Central memory CD4-positive, alpha-beta T cell (primary cell): ENCODE data around the gene CTDSPL.

Experiments
- DNase-seq: peaks from one replicate; pipeline ENCODE4 v3.0.0; 2022

The CTDSPL gene

DNA sequence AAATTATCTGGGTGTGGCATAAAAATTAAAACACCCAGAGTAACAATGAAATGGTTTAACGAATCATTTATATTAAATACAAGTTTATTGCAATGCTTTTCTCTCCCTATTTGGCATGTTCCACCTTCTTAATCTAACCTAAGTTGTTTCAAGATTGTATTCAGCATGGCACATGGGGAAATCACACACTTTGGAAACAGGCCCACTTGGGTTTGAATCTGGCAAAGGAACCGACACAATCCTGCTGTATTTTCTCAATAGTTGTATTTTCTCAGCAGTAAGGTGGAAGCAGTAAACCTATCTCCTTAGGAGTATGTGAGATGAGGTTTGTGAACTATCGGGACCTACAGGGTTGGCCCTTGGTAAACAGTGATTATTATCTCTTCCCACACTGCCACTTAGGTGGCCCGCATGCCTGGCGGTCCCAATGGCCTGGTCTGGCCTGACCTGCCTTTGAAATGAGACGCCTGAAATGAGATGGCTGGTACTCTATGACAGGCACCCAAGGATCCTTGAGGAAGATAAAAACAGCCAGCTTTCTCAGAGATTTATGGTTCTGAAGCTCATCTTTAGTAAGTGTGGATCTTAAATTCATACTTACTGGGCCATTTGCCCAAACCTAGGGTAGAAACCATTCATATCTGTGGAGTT lies 83.6 kb downstream of the CTDSPL start:
- DNase-seq = no peak

DNA sequence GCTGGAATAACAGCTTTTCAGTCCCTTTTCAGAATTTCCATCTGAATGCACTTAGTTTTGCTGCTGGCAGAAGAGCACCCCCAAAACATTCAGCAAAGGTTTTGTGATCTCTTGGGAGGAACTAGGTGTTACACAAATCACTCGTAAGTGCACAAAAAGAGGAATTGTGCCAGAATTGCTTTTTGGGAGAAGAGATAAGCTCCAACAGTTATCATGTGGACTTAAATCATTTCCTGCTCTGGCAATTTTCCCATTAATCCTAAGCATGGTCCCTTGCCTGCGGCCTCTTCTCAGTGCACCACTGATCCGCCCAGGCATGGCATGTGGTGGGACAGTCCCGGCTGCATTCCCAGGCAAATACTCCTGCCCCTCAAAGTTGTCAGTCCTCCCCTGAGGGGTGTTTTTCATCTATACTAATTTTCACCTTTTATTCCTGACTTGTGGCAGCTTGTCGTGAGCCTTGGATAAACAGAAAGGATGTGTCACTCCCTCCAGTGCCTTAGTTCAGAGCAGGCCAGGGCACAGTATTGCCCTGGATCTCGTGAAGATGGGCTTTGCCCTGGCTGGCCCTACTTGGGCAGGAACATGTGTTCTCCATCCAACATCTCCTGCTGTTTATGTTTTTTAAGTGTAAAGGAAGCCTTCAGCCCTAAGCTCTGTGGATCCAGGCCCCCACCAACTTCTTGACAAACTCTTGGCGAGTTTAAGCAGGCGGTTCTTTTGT lies 84.3 kb downstream of the CTDSPL start:
- DNase-seq = no peak

DNA sequence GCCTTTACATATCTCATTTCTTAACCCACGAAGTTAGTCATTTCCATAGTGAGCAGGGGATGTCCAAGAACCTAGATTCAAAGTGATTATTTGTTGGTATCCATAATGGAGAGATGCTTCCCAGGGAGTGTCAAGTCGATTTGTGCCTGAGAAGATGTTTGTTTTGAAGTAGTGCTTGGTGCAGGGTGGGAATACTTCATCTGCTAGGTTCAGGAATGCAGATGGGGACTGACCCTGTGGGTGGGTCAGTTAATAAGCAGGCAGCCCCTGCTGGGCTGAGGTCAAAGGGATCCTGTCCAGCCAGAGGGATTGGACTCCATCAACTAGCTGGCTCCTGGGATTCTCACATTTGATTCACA lies 84.8 kb downstream of the CTDSPL start:
- DNase-seq = no peak

DNA sequence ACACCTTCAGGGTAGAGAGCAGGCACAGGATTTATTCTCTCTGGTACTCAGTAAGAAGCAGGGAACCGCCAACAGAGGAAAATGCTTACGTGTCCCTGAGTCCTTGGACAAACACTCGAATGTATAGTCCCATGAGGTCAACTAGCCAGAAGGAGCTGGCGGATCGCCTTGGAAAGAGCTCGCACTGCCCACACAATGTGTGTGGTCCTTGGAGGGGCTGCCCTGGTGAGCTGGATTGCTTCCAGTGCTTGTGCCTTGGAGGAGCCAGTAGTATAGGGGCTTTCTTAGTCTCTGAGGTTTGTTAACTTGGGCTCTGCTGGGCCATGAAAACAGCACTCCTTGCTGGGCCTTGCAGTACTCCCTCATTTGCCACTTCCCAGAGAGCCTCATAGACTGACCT lies 88.2 kb downstream of the CTDSPL start:
- no peak for DNase-seq

DNA sequence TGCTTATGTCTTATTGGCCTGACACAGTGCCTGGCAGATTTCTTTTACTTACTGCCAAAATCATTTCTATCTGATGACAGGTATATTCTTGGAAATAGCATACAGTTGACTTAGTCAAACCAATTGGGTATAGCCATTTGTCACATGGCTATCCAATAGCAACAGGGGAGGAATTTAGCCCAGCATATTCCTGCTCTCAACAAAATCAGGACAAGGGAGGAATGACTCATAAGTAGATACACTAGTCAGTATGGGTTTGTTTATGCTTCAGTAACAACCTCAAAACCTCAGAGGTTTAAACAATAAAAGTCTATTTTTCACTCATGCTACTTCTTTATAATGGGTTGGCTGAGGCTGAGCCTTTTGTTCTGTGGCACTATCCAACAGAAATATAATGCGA lies 90.9 kb downstream of the CTDSPL start:
- no peak for DNase-seq

DNA sequence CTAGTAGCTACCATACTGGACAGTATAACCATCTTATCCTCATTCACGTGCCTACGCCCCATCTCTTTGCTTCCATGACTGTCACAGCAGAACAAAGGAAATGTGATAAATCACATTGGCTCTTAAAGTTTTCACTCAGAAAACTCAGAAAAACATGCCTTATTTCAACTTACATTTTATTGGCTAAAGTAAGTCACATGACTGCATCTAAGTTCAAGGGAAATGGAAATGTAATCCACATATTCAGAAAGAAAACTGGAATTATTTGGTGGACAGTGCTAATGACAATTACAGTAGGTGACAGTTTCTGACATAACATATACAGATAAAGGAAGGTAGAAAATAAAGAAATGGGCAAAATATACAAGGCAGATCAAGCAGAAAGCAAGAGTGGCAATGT lies 91.5 kb downstream of the CTDSPL start:
- no peak for DNase-seq

DNA sequence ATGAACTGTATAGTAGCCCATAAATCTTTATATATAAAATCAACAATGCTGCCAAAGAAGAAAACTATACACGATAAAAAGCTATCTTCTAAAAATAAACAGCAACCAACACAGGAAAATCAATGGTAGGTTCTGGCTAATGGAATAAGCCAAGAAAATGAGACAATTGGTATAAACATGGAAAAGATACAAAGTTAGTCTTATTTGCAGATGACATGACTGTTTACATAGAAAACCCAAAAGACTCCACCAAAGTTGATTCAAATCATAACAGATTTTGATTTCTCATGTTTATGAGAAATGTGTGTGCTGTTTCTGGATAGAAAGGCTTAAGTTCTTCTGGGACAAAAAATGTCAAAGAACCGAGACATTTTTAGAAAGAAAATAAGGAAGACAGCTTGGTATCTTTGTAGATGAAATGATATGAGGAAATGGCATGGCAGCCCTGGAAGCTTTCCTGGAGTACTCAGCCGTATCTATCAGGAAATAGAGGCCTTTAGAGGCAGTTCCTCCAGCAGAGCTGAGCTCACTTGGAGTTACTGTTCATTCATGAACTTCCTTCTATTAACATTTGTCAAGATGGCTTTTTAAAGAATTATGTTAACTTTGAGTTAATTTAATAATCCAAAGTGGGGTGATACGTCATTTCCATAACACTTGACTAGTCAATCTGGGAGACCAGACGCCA lies 92.2 kb downstream of the CTDSPL start:
- no peak for DNase-seq

DNA sequence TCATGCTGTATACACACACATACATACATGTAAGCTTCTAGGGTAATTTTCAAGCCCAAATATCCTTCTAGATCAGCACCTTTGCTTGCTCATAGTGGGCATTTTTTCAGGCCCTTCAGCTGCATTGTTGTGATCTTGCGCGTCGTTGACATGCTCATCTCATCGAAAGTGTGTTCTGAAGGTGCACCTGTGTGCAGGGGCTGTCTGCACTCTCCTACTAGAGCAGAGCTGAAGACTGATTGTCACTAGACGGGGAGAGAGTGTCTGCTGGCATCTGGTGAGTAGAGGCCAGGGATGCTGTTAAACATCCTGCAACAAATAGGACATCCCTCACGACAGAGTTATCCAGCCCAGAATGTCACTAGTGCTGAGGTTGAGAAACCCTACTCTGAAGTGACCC lies 93.2 kb downstream of the CTDSPL start:
- no peak for DNase-seq

DNA sequence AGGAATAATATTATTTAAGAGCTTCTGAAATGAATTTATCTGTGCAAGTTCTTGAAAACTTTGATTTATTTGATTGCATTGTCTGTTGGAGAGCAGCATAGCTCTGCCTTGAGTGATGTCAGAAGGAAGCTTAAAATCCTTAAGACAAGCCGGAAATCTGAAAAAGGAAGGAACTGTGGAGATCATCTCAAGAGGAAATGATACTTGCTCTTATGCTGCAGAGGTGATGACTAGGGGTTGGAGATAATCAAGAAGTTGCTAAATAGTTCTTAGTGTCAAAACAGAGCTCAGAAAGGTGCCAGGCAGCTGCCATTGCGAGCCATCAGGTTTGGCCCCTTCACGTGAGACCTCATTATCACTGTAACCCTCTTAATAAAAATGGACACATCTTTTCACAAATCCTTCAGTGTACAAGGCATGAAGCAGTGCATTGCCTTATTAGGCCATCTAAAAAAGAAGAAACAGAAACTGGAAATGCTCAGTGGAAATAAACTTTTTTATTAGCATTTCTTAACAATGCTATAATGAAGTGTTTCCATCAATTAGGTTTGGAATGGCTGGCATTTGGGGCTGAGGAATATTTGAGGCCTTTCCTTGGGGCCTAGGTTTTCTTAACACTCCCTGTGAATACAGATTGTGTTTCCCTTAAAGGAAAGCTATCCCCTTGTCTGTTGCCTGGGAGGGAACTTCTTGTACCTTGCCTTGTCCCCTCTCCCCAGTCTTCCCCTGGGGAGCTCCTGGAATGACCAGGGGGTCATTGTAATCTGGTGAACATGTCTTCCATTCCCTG lies 94.4 kb downstream of the CTDSPL start:
- no peak for DNase-seq

DNA sequence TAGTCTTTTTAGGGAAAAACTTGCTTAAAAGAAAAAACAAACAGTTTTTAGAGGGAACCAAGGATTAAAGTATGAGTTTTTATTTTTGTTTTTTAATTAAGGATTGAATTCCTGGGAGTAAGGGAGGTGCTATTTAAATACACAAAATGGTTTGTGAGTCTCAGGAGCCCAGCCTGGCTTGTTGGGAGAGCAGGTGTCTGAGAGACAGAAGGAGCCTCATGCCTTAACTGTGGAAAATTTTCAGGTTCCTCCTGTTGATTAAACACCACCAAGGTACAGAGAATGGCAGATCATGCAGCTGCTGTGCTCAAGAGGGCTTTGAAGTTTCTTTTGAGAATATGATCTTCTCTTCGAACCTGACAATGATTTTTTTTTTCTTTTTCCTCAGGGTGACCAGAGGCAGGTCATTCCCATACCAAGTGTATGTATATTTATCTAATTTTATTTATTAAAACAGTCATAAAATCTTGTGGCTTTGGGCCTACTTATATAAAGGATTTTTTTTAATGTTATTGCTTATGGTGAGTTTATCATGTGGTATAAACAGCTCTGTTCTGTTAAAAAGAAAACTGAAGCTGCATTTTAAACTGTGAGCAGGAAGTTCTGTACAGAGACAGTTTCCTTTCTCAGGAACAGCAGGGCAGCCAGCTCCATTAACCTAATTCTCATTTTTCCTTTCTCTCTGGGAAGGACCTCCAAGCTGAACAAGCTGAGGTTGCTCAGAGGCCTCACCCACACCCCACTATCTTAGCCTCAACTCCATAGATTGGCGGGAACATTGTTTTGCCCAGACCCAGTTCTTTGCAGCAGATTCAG lies 95.3 kb downstream of the CTDSPL start:
- no peak for DNase-seq

DNA sequence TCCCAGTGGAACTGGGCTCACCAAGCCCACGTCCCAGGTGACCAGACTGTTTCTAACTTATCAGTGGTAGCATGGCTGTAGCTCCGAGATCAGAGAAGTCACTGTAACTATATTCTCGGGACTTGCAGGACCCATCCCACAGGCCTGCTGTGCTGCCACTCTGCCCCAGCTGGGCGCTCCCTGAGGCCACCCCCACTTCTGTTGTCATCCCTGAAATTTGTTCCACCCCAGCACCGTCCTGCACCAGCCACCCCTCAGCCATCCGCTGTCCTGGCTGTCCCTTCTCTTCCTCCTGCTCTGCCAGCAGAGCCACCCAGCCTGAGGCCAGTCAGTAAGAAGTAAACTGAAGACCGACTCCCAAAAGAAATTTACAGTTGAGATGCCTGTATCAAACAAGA lies 95.9 kb downstream of the CTDSPL start:
- DNase-seq = no peak

DNA sequence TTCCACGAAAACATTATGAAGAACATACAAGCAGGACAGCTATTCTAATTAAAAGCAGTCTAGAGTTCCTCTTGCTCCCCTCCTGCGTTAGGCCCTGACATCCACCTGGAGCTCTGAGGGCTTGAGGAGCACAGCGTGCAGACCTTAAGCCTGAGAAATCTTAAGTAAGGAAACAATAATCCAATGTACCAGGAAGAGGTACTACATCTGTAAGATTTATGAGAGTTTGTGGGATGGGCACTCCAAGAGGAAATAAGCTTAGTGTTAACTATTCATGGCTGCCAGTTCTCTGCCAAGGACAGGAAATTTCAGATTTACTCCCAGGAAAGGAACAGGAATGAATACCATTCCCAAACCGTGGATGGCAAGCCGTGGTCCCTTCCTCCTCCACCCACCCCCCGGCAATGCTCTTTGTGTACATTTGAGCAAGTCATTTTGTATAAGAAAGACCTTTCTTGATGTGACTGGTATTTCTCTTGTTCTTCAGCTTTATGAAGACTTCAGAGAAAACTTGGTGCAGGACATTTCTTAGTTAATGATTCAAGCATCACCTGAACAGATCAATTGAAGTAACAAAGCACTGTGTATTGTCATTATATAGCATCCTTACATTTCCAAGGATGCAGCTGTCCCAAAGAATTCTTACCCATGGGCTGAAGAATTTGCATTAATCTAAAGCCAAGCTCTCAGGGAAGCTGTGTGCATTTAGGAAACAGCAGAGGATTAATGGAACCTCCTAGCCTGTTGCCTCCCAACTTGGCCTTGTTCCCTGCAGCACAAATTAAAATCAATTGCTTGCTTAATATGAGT lies 100.1 kb downstream of the CTDSPL start:
- DNase-seq = no peak

DNA sequence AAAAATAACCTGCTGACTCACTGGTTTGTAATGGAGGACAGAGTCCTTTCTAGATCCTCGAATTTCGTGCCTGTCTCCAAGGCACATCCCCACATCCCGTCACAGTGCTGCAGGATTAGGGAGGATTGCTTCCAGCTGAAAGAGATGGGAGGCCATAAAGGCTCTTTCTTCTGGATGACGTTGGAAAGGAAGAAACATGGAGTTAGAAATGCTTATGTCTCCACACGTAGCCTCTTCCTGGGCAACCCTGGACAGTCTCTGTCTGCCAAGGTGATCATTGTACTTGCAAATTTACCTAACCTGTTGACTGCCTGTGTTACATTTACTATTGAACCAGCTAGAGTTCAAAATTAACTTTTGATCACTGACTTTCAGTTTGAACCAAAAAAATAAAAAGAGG lies 101.3 kb downstream of the CTDSPL start:
- DNase-seq = no peak

DNA sequence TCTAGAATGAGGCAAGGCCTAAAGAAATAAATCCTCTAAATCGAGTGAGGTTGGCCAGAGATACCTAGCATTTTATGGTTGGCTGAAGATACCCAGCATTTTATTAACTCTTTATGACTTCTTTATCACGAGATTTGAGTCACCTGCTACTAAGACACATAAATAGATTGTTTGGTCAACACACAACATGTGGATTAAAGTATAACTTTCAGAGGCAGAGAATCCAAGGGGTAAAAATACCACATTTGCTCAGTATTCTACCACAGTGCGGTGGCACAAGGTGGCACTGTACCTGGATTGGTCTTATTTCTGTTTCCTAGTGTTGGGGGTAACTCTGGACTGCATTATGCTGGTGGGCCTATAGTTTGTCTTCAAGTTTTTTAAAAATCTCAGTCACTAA lies 102.0 kb downstream of the CTDSPL start:
- no peak for DNase-seq

DNA sequence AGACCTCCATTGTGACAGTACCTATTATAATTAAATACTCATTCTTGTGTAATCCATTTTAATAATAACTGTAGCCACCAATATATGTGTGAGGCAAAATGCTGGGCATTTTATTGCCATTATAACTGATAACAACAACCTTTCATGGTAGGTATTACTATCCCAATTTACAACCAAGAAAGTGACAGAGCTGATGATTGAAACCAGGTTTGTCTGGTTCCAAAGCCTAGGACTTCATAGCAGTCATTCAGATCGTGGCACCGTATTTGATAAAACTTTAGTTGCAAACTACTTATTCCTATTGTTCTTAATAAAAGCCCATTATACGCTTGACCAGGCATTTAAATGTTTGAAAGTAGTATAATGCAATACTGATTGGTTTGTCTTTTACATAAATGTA lies 102.5 kb downstream of the CTDSPL start:
- DNase-seq = no peak

DNA sequence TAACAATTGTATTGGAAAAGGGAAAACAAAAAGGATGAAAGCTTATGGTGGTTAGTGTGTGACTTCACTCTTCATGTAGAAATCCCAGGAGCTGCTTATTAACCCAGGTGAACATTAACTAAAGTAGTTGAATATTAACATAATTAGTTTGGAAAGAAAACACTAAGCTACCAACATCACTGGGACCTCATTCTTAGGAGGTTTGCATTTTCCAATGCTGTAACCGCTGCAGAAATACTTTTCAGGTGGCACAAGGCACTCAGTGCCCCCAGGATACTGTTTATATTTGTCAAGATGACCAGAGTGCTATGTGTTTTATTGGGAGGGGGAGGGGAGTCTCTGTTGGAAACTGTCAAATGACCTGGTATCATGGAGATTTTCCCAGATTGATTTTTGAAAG lies 103.0 kb downstream of the CTDSPL start:
- no peak for DNase-seq

DNA sequence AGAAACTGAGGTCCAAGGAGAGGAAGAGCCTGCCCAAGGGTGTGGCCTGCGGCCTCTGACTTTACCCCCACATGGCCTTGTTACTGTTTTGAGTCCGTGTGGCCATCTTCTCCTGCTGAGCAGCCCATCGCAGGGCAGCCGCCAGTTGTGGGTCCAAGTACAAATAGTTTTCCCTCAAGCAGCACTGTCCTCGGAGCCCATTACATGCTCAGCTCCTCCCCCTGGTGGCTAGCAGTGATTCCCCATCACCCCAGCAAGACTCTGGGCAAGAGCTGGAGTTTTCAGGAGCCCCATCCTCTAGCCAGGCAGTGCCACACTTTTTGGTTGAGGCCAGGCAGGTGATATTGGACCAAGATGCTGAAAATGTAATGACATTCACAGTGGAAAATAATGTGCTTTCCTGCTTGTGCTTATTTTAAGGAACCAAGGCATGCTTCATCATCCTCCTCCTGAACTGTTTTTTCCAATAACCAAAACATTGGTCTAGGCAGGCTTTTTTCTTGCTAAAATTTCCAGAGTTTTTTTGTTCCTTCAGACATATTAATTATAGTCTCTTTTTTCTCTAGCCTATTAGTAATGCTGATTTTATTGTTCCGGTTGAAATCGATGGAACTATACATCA lies 105.7 kb downstream of the CTDSPL start:
- DNase-seq = peak; percentile 22

DNA sequence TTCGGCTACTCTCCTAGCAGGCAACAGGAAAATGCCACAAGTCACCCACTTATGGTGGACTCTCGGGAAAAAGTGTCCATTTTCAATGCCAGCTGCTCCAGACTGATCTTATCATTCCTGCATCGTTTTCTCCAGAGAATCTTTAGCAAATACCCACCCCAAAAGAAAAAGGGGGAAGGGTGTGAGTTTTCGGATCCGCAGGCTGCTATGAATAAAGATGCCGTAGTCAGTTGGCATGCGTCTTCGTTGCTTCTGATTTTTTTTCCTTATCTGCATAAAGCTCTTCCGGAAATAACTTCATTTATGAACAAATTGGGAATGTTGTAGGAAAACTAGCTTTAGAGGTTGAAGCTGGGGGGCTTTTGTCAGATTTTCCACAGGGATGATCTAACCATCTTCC lies 106.5 kb downstream of the CTDSPL start:
- DNase-seq = no peak

DNA sequence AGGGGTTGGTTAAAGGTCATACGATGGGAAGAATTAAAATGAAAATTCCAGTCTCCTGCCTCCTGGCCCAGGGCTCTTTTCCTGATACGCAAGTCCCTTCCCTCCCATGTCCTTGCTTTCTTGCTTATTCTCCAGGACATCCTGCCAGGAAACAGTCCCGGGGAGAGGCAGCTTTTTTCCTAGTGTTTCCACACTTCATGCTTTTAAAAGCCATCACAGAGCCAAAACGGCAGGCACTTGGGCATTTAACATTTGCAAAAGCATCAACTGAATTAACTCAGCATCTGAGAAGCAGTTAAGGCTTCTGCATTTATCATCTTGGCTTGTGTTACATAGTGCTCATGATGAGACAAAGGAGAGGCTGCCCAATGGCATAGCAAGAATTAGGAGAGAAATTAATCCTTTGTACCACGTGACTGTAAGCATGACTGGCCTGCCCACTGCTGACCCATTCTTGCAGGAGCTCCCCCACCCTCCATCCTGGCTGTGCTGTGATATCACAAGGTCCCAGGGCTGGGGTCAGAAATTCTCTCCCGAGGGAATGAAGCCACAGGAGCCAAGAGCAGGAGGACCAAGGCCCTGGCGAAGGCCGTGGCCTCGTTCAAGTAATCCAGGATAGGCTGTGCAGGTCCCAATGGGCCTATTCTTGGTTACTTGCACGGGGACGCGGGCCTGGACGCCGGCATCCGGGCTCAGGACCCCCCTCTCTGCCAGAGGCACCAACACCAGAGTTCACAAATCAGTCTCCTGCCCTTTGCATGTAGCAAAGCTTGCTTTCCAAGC lies 107.3 kb downstream of the CTDSPL start:
- no peak for DNase-seq

DNA sequence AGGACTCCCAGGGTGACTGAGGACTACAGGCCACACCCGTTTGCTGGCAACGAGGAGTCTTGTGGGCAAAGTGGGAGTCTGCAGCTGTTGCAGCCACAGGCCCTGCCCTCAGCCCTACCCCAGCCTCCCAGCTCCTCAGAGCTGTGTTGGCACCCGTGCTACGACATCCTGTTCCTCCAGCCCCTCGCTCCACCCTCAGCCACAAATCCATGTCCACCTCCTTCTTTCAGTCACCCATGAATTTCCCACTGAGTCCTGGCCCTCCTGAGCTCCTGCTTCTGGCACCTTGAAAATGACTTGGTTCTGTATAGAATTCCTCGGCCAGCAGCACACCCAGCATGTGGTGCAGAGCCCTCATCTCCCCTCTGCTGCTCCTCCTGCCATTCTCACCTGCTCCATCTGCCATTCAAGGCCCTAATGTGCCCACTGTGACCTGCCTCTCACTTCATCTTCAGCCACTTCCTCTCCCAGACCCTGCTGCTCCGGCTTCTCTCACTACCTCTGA lies 108.0 kb downstream of the CTDSPL start:
- no peak for DNase-seq
